Colonic mucosa (tissue), 4 donors: Measurements from ENCODE around the gene FCRL6. TPM values are rescaled to one million over a fixed set of nuclear protein-coding genes. Genes with fewer than 3 reads are reported as not detected.

Experiments
- DNase-seq: peaks from one replicate; pipeline ENCODE4 v3.0.0-alpha.2; 2020
- H3K27ac ChIP-seq: fragments of 200-600 bp; one replicate; pipeline ENCODE4 v1.8.0; 2021
- H3K27me3 ChIP-seq: fragments of 200-600 bp; one replicate; pipeline ENCODE4 v1.8.0; 2021
- H3K36me3 ChIP-seq: fragments of 200-600 bp; one replicate; pipeline ENCODE4 v1.8.0; 2021
- H3K4me1 ChIP-seq: fragments of 200-600 bp; one replicate; pipeline ENCODE4 v1.8.0; 2021; ENCODE audit warnings: mild to moderate bottlenecking
- H3K4me3 ChIP-seq: fragments of 200-600 bp; one replicate; pipeline ENCODE4 v1.8.0; 2021
- H3K9ac ChIP-seq, 2 donors: one replicate each; pipeline ENCODE4 v1.7.0; 2013; ENCODE audit warnings: control low read depth in 2 of 2, low read depth in 2 of 2, low read length in 2 of 2
- H3K9me3 ChIP-seq: fragments of 200-600 bp; one replicate; pipeline ENCODE4 v1.8.0; 2021
- intact Hi-C: fragments of 100-400 bp; cut with DNase I; formaldehyde crosslinking; loops from one replicate; pipeline ENCODE4 v1.14.1; 2022
- total RNA-seq, 2 donors: library from RNA; stranded (reverse); fragmentation: NEBNext Ultra II Directional in 1 of 2; extraction: Animal tissue kit (Norgen Biotek cat#: 25700) in 1 of 2; gene quantifications; one replicate each; pipeline ENCODE4 v1.2.1, GENCODE V29; 2021
- TF ChIP-seq, protein P1 (sequence below): fragments of 200-600 bp; IDR thresholded peaks from one replicate; pipeline ENCODE4 v1.8.0; 2022; ENCODE audit warnings: antibody characterized with exemption, mild to moderate bottlenecking
- donor health status: healthy.
- donor health status: DM: no; HTN: no; CAD: no.
- donor health status: DM: no; HTN: no; CAD: no.

The FCRL6 gene
- total RNA-seq, 2 donors from 2014 or later: not detected

DNA sequence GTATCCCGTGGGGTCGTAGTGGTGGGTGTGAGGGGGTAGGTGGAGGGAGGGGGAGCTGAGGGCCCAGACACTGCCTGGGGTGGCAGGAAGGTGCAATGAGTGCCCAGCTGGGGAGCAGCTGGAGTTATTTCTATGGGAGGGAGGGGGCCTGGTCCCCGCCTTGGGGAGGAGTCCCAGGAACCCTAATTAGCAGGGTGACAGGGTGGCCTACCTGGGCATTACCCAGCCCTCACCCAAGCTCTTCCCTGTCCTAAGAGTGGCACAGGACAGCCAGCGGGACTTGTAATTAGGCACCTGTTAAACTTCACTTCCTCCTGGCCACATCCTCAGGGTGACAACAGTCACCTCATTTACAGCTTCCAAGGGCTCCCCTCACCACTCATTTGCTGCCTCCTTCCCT lies 60.4 kb downstream of the FCRL6 start, which contains the start of gene VSIG8:
VSIG8 (minus strand) TSS at position 101 of the 400 bp plus-strand sequence. CDS start 136 bp downstream, outside the sequence.
- no peaks in the 10 kb centered on the region for H3K27me3 ChIP-seq
- TF ChIP-seq, protein P1, sequence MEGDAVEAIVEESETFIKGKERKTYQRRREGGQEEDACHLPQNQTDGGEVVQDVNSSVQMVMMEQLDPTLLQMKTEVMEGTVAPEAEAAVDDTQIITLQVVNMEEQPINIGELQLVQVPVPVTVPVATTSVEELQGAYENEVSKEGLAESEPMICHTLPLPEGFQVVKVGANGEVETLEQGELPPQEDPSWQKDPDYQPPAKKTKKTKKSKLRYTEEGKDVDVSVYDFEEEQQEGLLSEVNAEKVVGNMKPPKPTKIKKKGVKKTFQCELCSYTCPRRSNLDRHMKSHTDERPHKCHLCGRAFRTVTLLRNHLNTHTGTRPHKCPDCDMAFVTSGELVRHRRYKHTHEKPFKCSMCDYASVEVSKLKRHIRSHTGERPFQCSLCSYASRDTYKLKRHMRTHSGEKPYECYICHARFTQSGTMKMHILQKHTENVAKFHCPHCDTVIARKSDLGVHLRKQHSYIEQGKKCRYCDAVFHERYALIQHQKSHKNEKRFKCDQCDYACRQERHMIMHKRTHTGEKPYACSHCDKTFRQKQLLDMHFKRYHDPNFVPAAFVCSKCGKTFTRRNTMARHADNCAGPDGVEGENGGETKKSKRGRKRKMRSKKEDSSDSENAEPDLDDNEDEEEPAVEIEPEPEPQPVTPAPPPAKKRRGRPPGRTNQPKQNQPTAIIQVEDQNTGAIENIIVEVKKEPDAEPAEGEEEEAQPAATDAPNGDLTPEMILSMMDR: no peak
- intact Hi-C loops: no loop called here

GRCh38 chr1:159864262-159864661 lies 62.1 kb downstream of the FCRL6 start:
- no peak overlapping the region for H3K4me3 ChIP-seq
- H3K36me3 ChIP-seq: no peaks in the 10 kb centered on the region
- H3K27ac ChIP-seq: no peak overlapping the region
- DNase-seq: no peak
- no peaks in the 10 kb centered on the region for H3K4me1 ChIP-seq
- TF ChIP-seq, protein P1: no peak
- intact Hi-C loops: no loop called here
- no peak overlapping the region for H3K9ac ChIP-seq
- no peaks in the 10 kb centered on the region for H3K27me3 ChIP-seq
- H3K9me3 ChIP-seq: no peaks in the 10 kb centered on the region

More for the DNA sequence above, 60.4 kb downstream of the FCRL6 start, which contains the start of gene VSIG8:
- no peaks in the 10 kb centered on the region for H3K9me3 ChIP-seq
- H3K4me3 ChIP-seq: no peak within 1 kb of the TSS
- no peak for DNase-seq
- no peak within 1 kb of the TSS for H3K9ac ChIP-seq
- H3K27ac ChIP-seq: no peak within 1 kb of the TSS
- no peaks in the 10 kb centered on the region for H3K36me3 ChIP-seq
- H3K4me1 ChIP-seq: no peaks in the 10 kb centered on the region

Other genes starting within 250 kb of the FCRL6 start
- under 1 TPM in 1 of 2 donors, not detected in 1; 0.84 TPM for gene APCS, start 214.5 kb upstream of the FCRL6 start, total RNA-seq
- 1 to 10 TPM in 1 of 2 donors, not detected in 1; 1.9 TPM for gene CRP, start 87.8 kb upstream of the FCRL6 start, total RNA-seq
- gene DUSP23, start 21.4 kb upstream of the FCRL6 start, total RNA-seq: 10 to 100 TPM; 43.3 to 50.4 TPM
- 1 to 10 TPM; 1.5 to 1.9 TPM for gene SLAMF8, start 24.5 kb downstream of the FCRL6 start, total RNA-seq
- not detected for gene VSIG8, start 60.3 kb downstream of the FCRL6 start, total RNA-seq
- under 1 TPM in 1 of 2 donors, not detected in 1; 0.30 TPM for gene CFAP45, start 97.8 kb downstream of the FCRL6 start, total RNA-seq
- 100 to 1,000 TPM; 354 to 515 TPM for gene TAGLN2, start 123.1 kb downstream of the FCRL6 start, total RNA-seq
- 10 to 100 TPM; 14.1 to 41.8 TPM for gene IGSF9, start 143.3 kb downstream of the FCRL6 start, total RNA-seq
- gene SLAMF9, start 151.9 kb downstream of the FCRL6 start, total RNA-seq: not detected
- 1 to 10 TPM; 4.0 to 6.2 TPM for gene PIGM, start 229.6 kb downstream of the FCRL6 start, total RNA-seq